H9 (cell line): ENCODE data around the gene WFDC12. TPM values are rescaled to one million over a fixed set of nuclear protein-coding genes. Genes with fewer than 3 reads are reported as not detected.

Experiments
- DNase-seq: peaks from one replicate; pipeline ENCODE4 v3.0.0-alpha.2; 2017
- H2AFZ ChIP-seq: one replicate; pipeline ENCODE4 v1.6.1; 2013; ENCODE audit warnings: mild to moderate bottlenecking, low read length, control low read depth, moderate library complexity
- H2AK5ac ChIP-seq: 2 replicates; pipeline ENCODE4 v1.6.1; 2013; ENCODE audit warnings: low read length, control low read depth, mixed read lengths; ENCODE audit not compliant: insufficient read length
- H2BK120ac ChIP-seq: one replicate; pipeline ENCODE4 v1.6.1; 2013; ENCODE audit warnings: low read depth, mild to moderate bottlenecking, low read length, control low read depth, inconsistent platforms; ENCODE audit not compliant: poor library complexity, severe bottlenecking
- H2BK12ac ChIP-seq: 2 replicates; pipeline ENCODE4 v1.6.1; 2013; ENCODE audit warnings: low read length, control low read depth, mixed read lengths, low read depth; ENCODE audit not compliant: insufficient read length
- H2BK15ac ChIP-seq: 2 replicates; pipeline ENCODE4 v1.6.1; 2013; ENCODE audit warnings: low read depth, low read length, control low read depth
- H2BK20ac ChIP-seq: one replicate; pipeline ENCODE4 v1.6.1; 2013; ENCODE audit warnings: low read depth, mild to moderate bottlenecking, low read length, control low read depth, inconsistent platforms; ENCODE audit not compliant: poor library complexity, severe bottlenecking
- H2BK5ac ChIP-seq: 2 replicates; pipeline ENCODE4 v1.6.1; 2013; ENCODE audit warnings: low read length, control low read depth, mixed read lengths; ENCODE audit not compliant: insufficient read length
- H3K14ac ChIP-seq: 2 replicates; pipeline ENCODE4 v1.6.1; 2013; ENCODE audit warnings: low read length, control low read depth; ENCODE audit not compliant: insufficient read depth
- H3K18ac ChIP-seq: 2 replicates; pipeline ENCODE4 v1.6.1; 2013; ENCODE audit warnings: low read depth, mild to moderate bottlenecking, mixed read lengths, low read length, control low read depth; ENCODE audit not compliant: insufficient read length
- H3K23ac ChIP-seq: 2 replicates; pipeline ENCODE4 v1.6.1; 2013; ENCODE audit warnings: low read length, control low read depth, mixed read lengths, low read depth; ENCODE audit not compliant: insufficient read length
- H3K23me2 ChIP-seq: 2 replicates; pipeline ENCODE4 v1.6.1; 2013; ENCODE audit warnings: low read depth, mild to moderate bottlenecking, mixed read lengths, low read length, control low read depth; ENCODE audit not compliant: insufficient read length, poor library complexity, severe bottlenecking
- H3K27ac ChIP-seq: 2 replicates; pipeline ENCODE4 v1.5.1; 2013; ENCODE audit warnings: low read length, control low read depth, mixed read lengths, low read depth; ENCODE audit not compliant: insufficient read length
- H3K27me3 ChIP-seq: 2 replicates; pipeline ENCODE4 v1.6.1; 2013; ENCODE audit warnings: low read length, control low read depth, inconsistent platforms; ENCODE audit not compliant: insufficient read depth
- H3K4ac ChIP-seq: 2 replicates; pipeline ENCODE4 v1.6.1; 2013; ENCODE audit warnings: low read depth, mild to moderate bottlenecking, control low read depth, inconsistent platforms, low read length, moderate library complexity
- H3K4me1 ChIP-seq: 2 replicates; pipeline ENCODE4 v1.6.1; 2013; ENCODE audit warnings: low read length, control low read depth, inconsistent platforms; ENCODE audit not compliant: insufficient read depth
- H3K4me2 ChIP-seq: 2 replicates; pipeline ENCODE4 v1.6.1; 2013; ENCODE audit warnings: low read length, control low read depth, mixed read lengths; ENCODE audit not compliant: insufficient read length, insufficient read depth
- H3K56ac ChIP-seq: 2 replicates; pipeline ENCODE4 v1.6.1; 2013; ENCODE audit warnings: low read depth, mild to moderate bottlenecking, mixed read lengths, low read length, control low read depth; ENCODE audit not compliant: insufficient read length
- H3K79me1 ChIP-seq: 2 replicates; pipeline ENCODE4 v1.6.1; 2013; ENCODE audit warnings: low read depth, mild to moderate bottlenecking, moderate library complexity, low read length, control low read depth, inconsistent platforms; ENCODE audit not compliant: insufficient read depth, poor library complexity, severe bottlenecking
- H3K79me2 ChIP-seq: 2 replicates; pipeline ENCODE4 v1.6.1; 2013; ENCODE audit warnings: low read length, control low read depth, inconsistent platforms; ENCODE audit not compliant: insufficient read depth
- H3K9ac ChIP-seq: 2 replicates; pipeline ENCODE4 v1.6.1; 2013; ENCODE audit warnings: low read length, control low read depth, mixed read lengths; ENCODE audit not compliant: insufficient read length; ENCODE audit errors: extremely low read depth
- H3K9me3 ChIP-seq: one replicate; pipeline ENCODE4 v1.6.1; 2013; ENCODE audit warnings: low read depth, low read length, inconsistent platforms; ENCODE audit not compliant: control insufficient read depth
- H3T11ph ChIP-seq: one replicate; pipeline ENCODE4 v1.6.1; 2013; ENCODE audit warnings: mild to moderate bottlenecking, low read length, control low read depth, inconsistent platforms
- H4K20me1 ChIP-seq: one replicate; pipeline ENCODE4 v1.6.1; 2013; ENCODE audit not compliant: control insufficient read depth, insufficient read length, insufficient read depth
- H4K5ac ChIP-seq: 2 replicates; pipeline ENCODE4 v1.6.1; 2013; ENCODE audit warnings: low read depth, mild to moderate bottlenecking, mixed read lengths, low read length, control low read depth; ENCODE audit not compliant: insufficient read length
- H4K8ac ChIP-seq: replicated peaks from 2 replicates; pipeline ENCODE4 v1.6.1; 2013; ENCODE audit warnings: low read length, control low read depth, mixed read lengths, low read depth; ENCODE audit not compliant: insufficient read length
- H4K91ac ChIP-seq: 2 replicates; pipeline ENCODE4 v1.6.1; 2013; ENCODE audit warnings: low read depth, mild to moderate bottlenecking, moderate library complexity, mixed read lengths, low read length, control low read depth; ENCODE audit not compliant: insufficient read length
- H3K27ac Mint-ChIP-seq, 3 experiments: 2 replicates in 2 of 3; 3 replicates in 1 of 3; pipeline ENCODE4 v1.8.0; 2020 to 2021; ENCODE audit warnings: mixed read lengths in 3 of 3, mild to moderate bottlenecking in 1 of 3, moderate library complexity in 1 of 3
- H3K27me3 Mint-ChIP-seq: 2 replicates; pipeline ENCODE4 v1.8.0; 2021; ENCODE audit warnings: low read depth, mild to moderate bottlenecking, moderate library complexity, mixed read lengths
- H3K36me3 Mint-ChIP-seq, 3 experiments: 2 replicates in 2 of 3; 3 replicates in 1 of 3; pipeline ENCODE4 v1.8.0; 2020 to 2021; ENCODE audit warnings: low read depth in 3 of 3, mixed read lengths in 3 of 3; ENCODE audit not compliant: insufficient read depth in 1 of 3
- H3K4me1 Mint-ChIP-seq, 2 experiments: 2 replicates each; pipeline ENCODE4 v1.8.0; 2020; ENCODE audit warnings: mixed read lengths in 2 of 2
- H3K4me3 Mint-ChIP-seq, 2 experiments: 2 replicates in 1 of 2; 3 replicates in 1 of 2; pipeline ENCODE4 v1.8.0; 2020 to 2021; ENCODE audit warnings: mild to moderate bottlenecking in 2 of 2, mixed read lengths in 2 of 2, moderate library complexity in 1 of 2
- H3K9me3 Mint-ChIP-seq, 2 experiments: 2 replicates in 1 of 2; 3 replicates in 1 of 2; pipeline ENCODE4 v1.8.0; 2020; ENCODE audit warnings: mild to moderate bottlenecking in 2 of 2, mixed read lengths in 2 of 2, moderate library complexity in 1 of 2
- CTCF ChIP-seq: fragments of 200-600 bp; sonication (generic); conservative IDR thresholded peaks from 3 replicates; pipeline ENCODE4 v1.8.0; 2021; ENCODE audit warnings: antibody characterized with exemption, mild to moderate bottlenecking
- WGBS: extraction: QIAGEN DNeasy Blood & Tissue Kit; methylation state at CpG from one replicate; pipeline ENCODE4 v1.1.7; 2013; ENCODE audit warnings: missing lambda C conversion rate, low lambda C conversion rate, mixed read lengths; ENCODE audit not compliant: insufficient read length; ENCODE audit errors: extremely low coverage; 5-methylcytosine and 5-hydroxymethylcytosine counted together
- total RNA-seq: library from RNA; stranded (reverse); gene quantifications from 2 replicates; pipeline ENCODE4 v1.2.1, GENCODE V29; 2021

Gene WFDC12
- total RNA-seq, 1 experiment from 2014 or later: not detected

DNA sequence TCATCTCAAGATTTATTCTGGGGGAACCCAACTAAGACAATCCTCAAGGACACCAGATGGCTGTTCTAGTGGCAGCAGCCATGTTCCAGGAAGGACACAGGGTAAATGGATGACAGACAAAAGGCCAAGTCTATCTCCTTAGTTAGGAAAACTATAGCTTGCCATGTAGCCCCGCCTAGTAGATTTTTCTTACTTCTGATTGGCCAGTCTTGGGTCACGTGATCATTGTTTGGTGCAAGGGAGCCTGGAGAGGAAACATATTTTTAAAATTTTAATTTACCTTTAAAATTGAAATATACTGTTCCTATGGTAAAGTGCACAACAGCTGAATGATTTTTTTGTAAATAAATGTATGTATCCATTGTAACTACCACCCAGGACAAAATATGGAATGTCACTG, 18.9 kb downstream of the WFDC12 start:
- Histone ChIP-seq H2BK20ac (no peak overlapping the region), H3T11ph (no peak overlapping the region), H2BK5ac (no peak overlapping the region), H3K9ac (no peak overlapping the region), H4K5ac (no peak overlapping the region), H3K27me3 (no peaks in the 10 kb centered on the region), H3K4ac (no peak overlapping the region), H3K27ac (no peak overlapping the region), H3K18ac (no peak overlapping the region), H3K4me1 (no peaks in the 10 kb centered on the region; the same call in 1 of the 2 replicates), H3K9me3 (no peaks in the 10 kb centered on the region), H3K56ac (no peak overlapping the region), H3K23me2 (no peaks in the 10 kb centered on the region), H2AK5ac (no peak overlapping the region), H2BK120ac (no peak overlapping the region), H2BK12ac (no peak overlapping the region), H2AFZ (no peak overlapping the region), H2BK15ac (no peak overlapping the region), H4K8ac (no peak overlapping the region), H3K79me1 (no peaks in the 10 kb centered on the region), H4K20me1 (no peaks in the 10 kb centered on the region), H3K23ac (no peak overlapping the region), H3K14ac (no peak overlapping the region), H3K79me2 (no peaks in the 10 kb centered on the region), H4K91ac (no peak overlapping the region), H3K4me2 (no peak overlapping the region)
- no peak for TF ChIP-seq CTCF
- Mint-ChIP-seq H3K27me3 (peaks cover 20% of the 10 kb centered on the region), H3K4me1 (peaks cover 6% of the 10 kb centered on the region in 2 experiments), H3K27ac (no peak overlapping the region), H3K36me3 (no peaks in the 10 kb centered on the region), H3K4me3 (no peak overlapping the region; a peak in 1 of 5 replicates), H3K9me3 (no peaks in the 10 kb centered on the region; a peak in 1 of 5 replicates)
- no CpG with 5 or more reads among the region's 2 CpGs for WGBS
- DNase-seq: no peak
